ENCODE measurements around the gene NUDT7. TPM values are rescaled to one million over a fixed set of nuclear protein-coding genes. Genes with fewer than 3 reads are reported as not detected.

NUDT7 gene
- total RNA-seq, 1 donor from 2014 or later, result 3.5 TPM

DNA sequence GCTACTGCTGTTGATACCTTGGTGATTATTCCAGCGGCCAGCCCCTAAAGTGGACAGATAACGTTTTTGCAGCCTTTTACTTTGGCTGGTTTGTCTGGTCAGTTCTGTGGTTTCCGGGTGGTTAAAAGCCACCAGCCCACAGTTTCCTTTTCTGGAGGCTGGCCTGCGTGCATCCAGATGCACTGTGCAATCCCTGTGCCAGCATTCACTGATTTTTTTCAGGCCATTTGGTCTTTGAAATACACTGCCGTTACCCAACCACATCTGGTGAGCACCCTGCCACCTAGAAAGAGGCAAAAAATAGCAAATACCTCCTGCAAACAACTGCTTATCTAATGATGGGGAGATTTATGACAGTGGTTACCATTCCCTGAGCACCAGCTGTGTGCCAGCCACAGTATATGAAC is 797 bp downstream of the NUDT7 start:
- peak overlapping the region; percentile 82 for H3K4me3 ChIP-seq (ENCODE audit: insufficient read depth, low read depth, low read length)
- peak overlapping the region; percentile 69 for H3K27ac ChIP-seq (ENCODE audit: low read depth, low read length)
- peak overlapping the region; percentile 95 for H3K4me2 ChIP-seq (ENCODE audit: low read length)
- Mint-ChIP-seq H3K4me1 (ENCODE audit: low read depth, unreplicated experiment) (peaks cover 5% of the 10 kb centered on the region), H3K9me3 (ENCODE audit: unreplicated experiment) (peaks cover 3% of the 10 kb centered on the region), H3K27me3 (ENCODE audit: low read depth, unreplicated experiment) (peaks cover 3% of the 10 kb centered on the region), H3K4me3 (ENCODE audit: unreplicated experiment) (peak overlapping the region; percentile 89), H3K27ac (ENCODE audit: unreplicated experiment) (peak overlapping the region; percentile 85), H3K36me3 (ENCODE audit: low read depth, unreplicated experiment) (peaks cover 4% of the 10 kb centered on the region)
- DNase-seq (ENCODE audit: low read depth) (peak; percentile 66), FAIRE-seq (no peak)
- H3K79me2 ChIP-seq (ENCODE audit: insufficient read depth, low read length), result no peaks in the 10 kb centered on the region
- TF ChIP-seq, protein P1, sequence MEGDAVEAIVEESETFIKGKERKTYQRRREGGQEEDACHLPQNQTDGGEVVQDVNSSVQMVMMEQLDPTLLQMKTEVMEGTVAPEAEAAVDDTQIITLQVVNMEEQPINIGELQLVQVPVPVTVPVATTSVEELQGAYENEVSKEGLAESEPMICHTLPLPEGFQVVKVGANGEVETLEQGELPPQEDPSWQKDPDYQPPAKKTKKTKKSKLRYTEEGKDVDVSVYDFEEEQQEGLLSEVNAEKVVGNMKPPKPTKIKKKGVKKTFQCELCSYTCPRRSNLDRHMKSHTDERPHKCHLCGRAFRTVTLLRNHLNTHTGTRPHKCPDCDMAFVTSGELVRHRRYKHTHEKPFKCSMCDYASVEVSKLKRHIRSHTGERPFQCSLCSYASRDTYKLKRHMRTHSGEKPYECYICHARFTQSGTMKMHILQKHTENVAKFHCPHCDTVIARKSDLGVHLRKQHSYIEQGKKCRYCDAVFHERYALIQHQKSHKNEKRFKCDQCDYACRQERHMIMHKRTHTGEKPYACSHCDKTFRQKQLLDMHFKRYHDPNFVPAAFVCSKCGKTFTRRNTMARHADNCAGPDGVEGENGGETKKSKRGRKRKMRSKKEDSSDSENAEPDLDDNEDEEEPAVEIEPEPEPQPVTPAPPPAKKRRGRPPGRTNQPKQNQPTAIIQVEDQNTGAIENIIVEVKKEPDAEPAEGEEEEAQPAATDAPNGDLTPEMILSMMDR (IDR thresholded peaks at IDR 0.05; ENCODE audit: insufficient read depth, low read depth, low read length), result no peak
- TF ChIP-seq EZH2 (IDR thresholded peaks at IDR 0.05; ENCODE audit: insufficient read depth, low read length), result no peak
- H3K27me3 ChIP-seq (ENCODE audit: insufficient read depth, low read length), result no peaks in the 10 kb centered on the region
- H4K20me1 ChIP-seq (ENCODE audit: insufficient read depth, low read length), result no peaks in the 10 kb centered on the region
- H3K36me3 ChIP-seq (ENCODE audit: insufficient read depth, low read length), result no peaks in the 10 kb centered on the region
- peaks cover 2% of the 10 kb centered on the region for H3K9me3 ChIP-seq (ENCODE audit: insufficient read depth, low read depth, low read length)
- peak overlapping the region; percentile 91 for H2AFZ ChIP-seq (ENCODE audit: low read depth, low read length)
- peaks cover 9% of the 10 kb centered on the region for H3K4me1 ChIP-seq (ENCODE audit: insufficient read depth, low read length)
- peak overlapping the region; percentile 91 for H3K9ac ChIP-seq (ENCODE audit: low read length)

DNA sequence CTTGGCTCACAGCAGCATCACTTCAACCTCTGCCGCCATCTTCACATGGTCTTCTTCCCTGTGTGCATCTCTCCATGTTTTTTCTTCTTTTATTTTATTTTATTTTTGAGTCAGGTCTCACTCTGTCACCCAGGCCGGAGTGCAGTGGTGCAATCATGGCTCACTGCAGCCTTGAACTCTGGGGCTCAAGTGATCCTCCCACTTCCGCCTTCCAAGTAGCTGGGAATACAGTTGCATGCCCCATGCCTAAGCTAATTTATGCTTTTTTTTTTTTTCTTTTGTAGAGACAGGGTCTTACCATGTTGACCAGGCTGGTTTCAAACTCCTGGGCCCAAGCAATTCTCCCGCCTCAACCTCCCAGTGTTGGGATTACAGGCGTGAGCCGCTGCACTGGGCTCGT is 1.9 kb downstream of the NUDT7 start:
- Mint-ChIP-seq H3K9me3 (ENCODE audit: unreplicated experiment) (peaks cover 3% of the 10 kb centered on the region), H3K27me3 (ENCODE audit: low read depth, unreplicated experiment) (peaks cover 3% of the 10 kb centered on the region), H3K36me3 (ENCODE audit: low read depth, unreplicated experiment) (peaks cover 4% of the 10 kb centered on the region), H3K4me3 (ENCODE audit: unreplicated experiment) (no peak overlapping the region), H3K4me1 (ENCODE audit: low read depth, unreplicated experiment) (peaks cover 5% of the 10 kb centered on the region), H3K27ac (ENCODE audit: unreplicated experiment) (no peak overlapping the region)
- H3K4me1 ChIP-seq (ENCODE audit: insufficient read depth, low read length), result peaks cover 9% of the 10 kb centered on the region
- no peaks in the 10 kb centered on the region for H3K27me3 ChIP-seq (ENCODE audit: insufficient read depth, low read length)
- H3K27ac ChIP-seq (ENCODE audit: low read depth, low read length), result no peak overlapping the region
- no peak overlapping the region for H3K4me2 ChIP-seq (ENCODE audit: low read length)
- no peaks in the 10 kb centered on the region for H3K79me2 ChIP-seq (ENCODE audit: insufficient read depth, low read length)
- peaks cover 2% of the 10 kb centered on the region for H3K9me3 ChIP-seq (ENCODE audit: insufficient read depth, low read depth, low read length)
- H3K4me3 ChIP-seq (ENCODE audit: insufficient read depth, low read depth, low read length), result no peak overlapping the region
- FAIRE-seq (no peak), DNase-seq (ENCODE audit: low read depth) (no peak)
- H2AFZ ChIP-seq (ENCODE audit: low read depth, low read length), result no peak overlapping the region
- no peaks in the 10 kb centered on the region for H4K20me1 ChIP-seq (ENCODE audit: insufficient read depth, low read length)
- TF ChIP-seq, protein P1 (IDR thresholded peaks at IDR 0.05; ENCODE audit: insufficient read depth, low read depth, low read length), result no peak
- no peak for TF ChIP-seq EZH2 (IDR thresholded peaks at IDR 0.05; ENCODE audit: insufficient read depth, low read length)
- no peaks in the 10 kb centered on the region for H3K36me3 ChIP-seq (ENCODE audit: insufficient read depth, low read length)
- no peak overlapping the region for H3K9ac ChIP-seq (ENCODE audit: low read length)

DNA sequence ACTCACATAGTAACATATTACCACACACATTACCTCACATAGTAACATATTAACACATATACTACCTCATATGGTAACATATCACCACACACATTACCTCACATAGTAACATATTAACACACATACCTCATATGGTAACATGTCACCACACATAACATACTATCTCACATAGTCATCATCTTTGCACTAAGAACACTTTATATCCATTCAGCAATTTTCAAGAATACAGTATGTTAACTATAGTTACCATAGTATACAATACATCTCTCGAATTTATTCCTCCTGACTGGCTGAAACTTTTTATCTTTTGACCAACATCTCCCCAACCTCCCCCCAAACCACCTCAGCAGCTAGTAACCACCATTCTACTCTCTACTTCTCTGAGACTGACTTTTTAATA is 7.6 kb downstream of the NUDT7 start:
- TF ChIP-seq, protein P1 (IDR thresholded peaks at IDR 0.05; ENCODE audit: insufficient read depth, low read depth, low read length), result no peak
- TF ChIP-seq EZH2 (IDR thresholded peaks at IDR 0.05; ENCODE audit: insufficient read depth, low read length), result no peak
- H3K27me3 ChIP-seq (ENCODE audit: insufficient read depth, low read length), result no peaks in the 10 kb centered on the region
- H3K9me3 ChIP-seq (ENCODE audit: insufficient read depth, low read depth, low read length), result no peaks in the 10 kb centered on the region
- Mint-ChIP-seq H3K27me3 (ENCODE audit: low read depth, unreplicated experiment) (peaks cover 3% of the 10 kb centered on the region), H3K27ac (ENCODE audit: unreplicated experiment) (no peak overlapping the region), H3K9me3 (ENCODE audit: unreplicated experiment) (peaks cover 3% of the 10 kb centered on the region), H3K4me3 (ENCODE audit: unreplicated experiment) (no peak overlapping the region), H3K36me3 (ENCODE audit: low read depth, unreplicated experiment) (peaks cover 4% of the 10 kb centered on the region), H3K4me1 (ENCODE audit: low read depth, unreplicated experiment) (peaks cover 5% of the 10 kb centered on the region)
- no peak overlapping the region for H3K27ac ChIP-seq (ENCODE audit: low read depth, low read length)
- FAIRE-seq, result no peak
- H3K4me3 ChIP-seq (ENCODE audit: insufficient read depth, low read depth, low read length), result no peak overlapping the region
- no peak for DNase-seq (ENCODE audit: low read depth)
- peaks cover 7% of the 10 kb centered on the region for H3K4me1 ChIP-seq (ENCODE audit: insufficient read depth, low read length)
- no peak overlapping the region for H2AFZ ChIP-seq (ENCODE audit: low read depth, low read length)
- no peak overlapping the region for H3K4me2 ChIP-seq (ENCODE audit: low read length)
- no peaks in the 10 kb centered on the region for H3K79me2 ChIP-seq (ENCODE audit: insufficient read depth, low read length)
- no peaks in the 10 kb centered on the region for H4K20me1 ChIP-seq (ENCODE audit: insufficient read depth, low read length)
- H3K36me3 ChIP-seq (ENCODE audit: insufficient read depth, low read length), result no peaks in the 10 kb centered on the region
- H3K9ac ChIP-seq (ENCODE audit: low read length), result no peak overlapping the region

All from astrocyte (in vitro differentiated cells and primary cell).